ENCODE measurements around the gene CNNM3. TPM values are rescaled to one million over a fixed set of nuclear protein-coding genes. Genes with fewer than 3 reads are reported as not detected.

The CNNM3 gene
- total RNA-seq, 1 donor from 2014 or later = 27.5 TPM

- DNase-seq (ENCODE audit: low spot score in 2 of 2, unreplicated experiment in 2 of 2) = no peak
- Mint-ChIP-seq H3K27me3 (ENCODE audit: low read depth) (no peaks in the 10 kb centered on the region), H3K27ac (no peak overlapping the region), H3K36me3 (peaks cover 10% of the 10 kb centered on the region), H3K9me3 (no peaks in the 10 kb centered on the region), H3K4me3 (no peak overlapping the region), H3K4me1 (peaks cover 26% of the 10 kb centered on the region)
- TF ChIP-seq CTCF (IDR thresholded peaks at IDR 0.05; ENCODE audit: unreplicated experiment) = no peak
Measured at GRCh38 chr2:96813656-96814055, 2.4 kb upstream of the CNNM3 start.

GRCh38 chr2:96815326-96816126, 542 bp upstream of the CNNM3 start:
- Mint-ChIP-seq H3K9me3 (no peaks in the 10 kb centered on the region), H3K4me3 (peak overlapping the region; percentile 75), H3K4me1 (peaks cover 44% of the 10 kb centered on the region), H3K27me3 (ENCODE audit: low read depth) (no peaks in the 10 kb centered on the region), H3K27ac (peak overlapping the region; percentile 81), H3K36me3 (peaks cover 4% of the 10 kb centered on the region)
- no peak for TF ChIP-seq CTCF (IDR thresholded peaks at IDR 0.05; ENCODE audit: unreplicated experiment)
- peak in 1 of 2 experiments; percentile 48 for DNase-seq (ENCODE audit: low spot score in 2 of 2, unreplicated experiment in 2 of 2)

- no peak overlapping the region for H3K27ac Mint-ChIP-seq
- H3K4me3 Mint-ChIP-seq = peak overlapping the region; percentile 74
- DNase-seq (ENCODE audit: low spot score in 2 of 2, unreplicated experiment in 2 of 2) = peak in 1 of 2 experiments; percentile 57
- H3K4me1 Mint-ChIP-seq = peaks cover 53% of the 10 kb centered on the region
- TF ChIP-seq CTCF (IDR thresholded peaks at IDR 0.05; ENCODE audit: unreplicated experiment) = no peak
- no peaks in the 10 kb centered on the region for H3K27me3 Mint-ChIP-seq (ENCODE audit: low read depth)
- peaks cover 4% of the 10 kb centered on the region for H3K36me3 Mint-ChIP-seq
- no peaks in the 10 kb centered on the region for H3K9me3 Mint-ChIP-seq
Measured at GRCh38 chr2:96816836-96817702, 1.0 kb downstream of the CNNM3 start.

- H3K4me3 Mint-ChIP-seq = peak overlapping the region; percentile 74
- H3K27me3 Mint-ChIP-seq (ENCODE audit: low read depth) = no peaks in the 10 kb centered on the region
- peaks cover 57% of the 10 kb centered on the region for H3K4me1 Mint-ChIP-seq
- peaks cover 4% of the 10 kb centered on the region for H3K36me3 Mint-ChIP-seq
- H3K27ac Mint-ChIP-seq = no peak overlapping the region
- no peaks in the 10 kb centered on the region for H3K9me3 Mint-ChIP-seq
- DNase-seq (ENCODE audit: low spot score in 2 of 2, unreplicated experiment in 2 of 2) = no peak
- TF ChIP-seq CTCF (IDR thresholded peaks at IDR 0.05; ENCODE audit: unreplicated experiment) = no peak
Measured at GRCh38 chr2:96817882-96818281, 1.8 kb downstream of the CNNM3 start.

- DNase-seq (ENCODE audit: low spot score in 2 of 2, unreplicated experiment in 2 of 2) = no peak
- Mint-ChIP-seq H3K4me1 (peaks cover 70% of the 10 kb centered on the region), H3K36me3 (peaks cover 4% of the 10 kb centered on the region), H3K9me3 (no peaks in the 10 kb centered on the region), H3K27me3 (ENCODE audit: low read depth) (no peaks in the 10 kb centered on the region), H3K27ac (no peak overlapping the region), H3K4me3 (no peak overlapping the region)
- TF ChIP-seq CTCF (IDR thresholded peaks at IDR 0.05; ENCODE audit: unreplicated experiment) = no peak
Measured at GRCh38 chr2:96819128-96819875, 3.2 kb downstream of the CNNM3 start.

Data from mesothelial cell of epicardium (in vitro differentiated cells).